NCI-H526 (cell line): Measurements from ENCODE around the gene SETBP1.

Experiments used
- DNase-seq, 2 experiments: peaks; one replicate each; lab custom pipeline; 2025; lab: John Stamatoyannopoulos, UW

Gene SETBP1

DNA sequence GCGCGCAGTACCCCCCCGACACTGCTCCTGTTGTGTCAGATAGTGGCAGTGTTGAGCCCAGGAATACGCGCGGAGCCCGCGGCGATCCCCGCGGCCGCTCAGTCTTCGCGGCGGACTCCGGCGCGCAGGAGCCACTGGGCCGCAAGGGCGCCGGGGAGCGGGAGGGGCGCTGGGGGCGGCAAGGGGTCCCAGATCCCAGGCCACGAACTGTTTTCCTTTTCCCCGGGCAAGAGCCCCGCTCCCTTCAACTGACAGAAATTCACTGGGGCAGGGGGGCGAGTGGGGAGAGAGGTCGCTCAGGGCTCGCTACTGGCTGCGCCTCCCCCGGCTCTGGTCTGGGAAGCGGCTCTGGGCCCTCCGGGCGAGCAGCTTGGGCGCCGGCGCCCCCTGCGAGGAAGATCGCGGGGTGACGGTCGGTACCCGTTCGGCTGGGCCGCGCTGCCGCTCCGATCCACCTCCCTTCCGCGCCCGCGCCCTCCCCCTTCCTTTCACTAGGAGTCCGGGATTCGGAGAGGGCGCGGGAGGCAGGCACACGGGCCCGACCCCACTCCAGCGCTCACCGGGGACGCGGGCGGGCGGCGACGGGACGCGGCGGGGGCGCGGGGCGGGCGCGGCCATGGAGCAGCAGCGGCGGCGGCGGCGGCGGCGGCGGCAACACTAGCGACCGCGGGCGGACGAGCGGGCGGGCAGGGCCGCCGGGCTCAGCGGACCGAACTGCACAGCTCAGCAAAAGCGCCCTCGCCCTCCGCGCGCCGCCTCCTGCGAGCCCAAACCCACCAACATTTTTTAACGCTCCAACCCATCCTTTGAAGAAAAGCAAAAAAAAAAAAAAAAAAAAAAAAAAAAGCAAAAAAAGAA is 1.4 kb upstream of the SETBP1 start:
- DNase-seq: peak; percentile 57 to 86

GRCh38 chr18:44679914-44680272 is 795 bp upstream of the SETBP1 start:
- DNase-seq: peak in 1 of 2 experiments; percentile 67

DNA sequence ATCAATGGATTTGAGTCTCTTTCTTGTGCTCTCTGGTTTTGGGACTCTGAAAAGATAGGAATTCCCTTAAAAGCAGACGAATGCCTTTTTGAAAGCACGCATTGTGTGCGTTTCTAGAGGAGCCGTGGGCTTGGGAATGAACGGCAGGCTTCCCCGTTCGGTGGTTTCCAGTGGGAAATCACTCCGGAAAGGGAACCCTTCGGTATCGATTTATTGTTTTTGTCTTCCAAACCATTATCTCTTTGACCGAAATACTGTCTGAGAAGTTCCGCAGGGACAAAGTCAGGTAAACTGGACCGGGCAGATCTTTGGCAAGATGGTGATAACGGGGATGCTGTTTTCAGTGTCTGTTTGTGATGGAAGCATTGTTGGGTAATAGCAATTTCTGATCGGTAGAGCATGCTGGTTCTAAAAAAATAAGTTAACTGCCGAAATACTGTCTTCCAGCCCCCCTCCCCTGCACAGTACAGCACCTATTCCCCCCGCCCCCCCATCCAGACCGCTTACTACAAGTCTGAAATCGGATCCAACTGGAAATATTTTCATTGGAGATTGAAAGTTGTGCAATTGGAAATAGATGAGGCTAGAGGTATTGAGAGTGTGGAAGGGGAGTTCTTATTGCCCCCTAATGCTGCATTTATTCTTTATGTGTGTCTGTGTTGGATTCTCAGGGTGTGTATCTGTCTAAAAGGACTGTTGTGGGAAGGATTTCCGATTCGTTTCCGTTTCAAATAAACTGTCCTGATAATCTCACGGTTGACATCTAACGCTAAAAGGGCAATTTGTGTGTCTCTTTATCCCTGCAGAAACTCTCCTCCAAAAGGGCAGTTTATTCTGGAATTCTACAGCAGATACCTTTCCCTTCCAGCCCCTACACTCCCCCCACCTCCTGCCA is 635 bp downstream of the SETBP1 start:
- DNase-seq: no peak

DNA sequence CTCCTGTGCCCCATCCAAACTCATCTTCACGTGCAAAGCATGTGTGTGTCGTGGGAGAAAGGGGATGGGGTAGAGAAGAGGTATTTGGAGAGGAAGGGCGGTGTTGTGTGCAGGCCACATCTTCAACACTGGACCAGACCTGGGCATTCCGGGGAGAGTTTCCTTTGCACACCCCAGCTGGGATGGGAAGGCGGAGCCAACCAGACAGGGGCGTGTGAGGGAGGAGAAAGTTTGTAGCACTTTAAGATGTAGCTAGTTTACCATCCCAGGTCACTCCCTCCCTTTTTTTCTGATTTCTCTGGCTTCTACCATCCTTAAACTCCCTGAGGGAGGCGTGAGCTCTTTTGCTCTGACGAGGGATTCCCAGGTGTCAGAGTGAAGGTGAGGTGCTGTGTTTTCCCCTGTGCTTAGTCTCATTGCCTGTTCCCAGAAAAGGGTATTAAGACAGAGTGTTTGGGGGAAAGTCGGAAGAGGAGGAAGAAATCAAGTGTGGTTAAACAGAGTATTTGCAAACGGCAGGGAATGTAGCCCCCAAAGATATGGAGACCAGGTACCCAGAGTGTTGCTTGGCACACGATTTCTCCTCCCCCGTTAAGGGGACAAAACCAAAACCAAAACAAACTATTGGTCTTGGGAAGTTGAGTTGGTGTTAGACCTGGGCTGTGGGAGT is 1.6 kb downstream of the SETBP1 start:
- peak; percentile 7 to 25 for DNase-seq

- DNase-seq: peak; percentile 46 to 83
Observed at GRCh38 chr18:44682871-44683221, 2.2 kb downstream of the SETBP1 start.

GRCh38 chr18:44683556-44683955 is 2.9 kb downstream of the SETBP1 start:
- no peak for DNase-seq

- no peak for DNase-seq
Observed at GRCh38 chr18:44685296-44685695, 4.6 kb downstream of the SETBP1 start.

DNA sequence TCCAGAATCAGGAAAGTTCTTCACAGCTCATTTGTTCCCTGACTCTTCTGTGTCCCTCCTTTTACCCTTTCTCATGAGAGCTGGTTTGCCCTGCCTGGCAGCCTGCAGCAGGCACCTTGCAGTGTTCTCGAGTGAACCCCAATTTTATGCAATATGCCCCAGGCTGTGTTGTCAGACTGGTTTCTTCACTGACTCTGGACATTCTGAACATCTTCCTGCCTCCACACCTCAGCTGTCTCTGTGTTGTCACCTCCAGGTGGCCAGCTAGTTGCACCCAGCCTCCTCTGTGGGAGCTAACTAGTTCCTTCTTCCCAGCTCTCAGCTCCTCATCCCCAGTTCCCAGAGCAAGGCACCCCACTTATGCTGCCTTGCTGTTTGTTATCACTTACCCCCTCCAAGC is 5.5 kb downstream of the SETBP1 start:
- DNase-seq: no peak

DNA sequence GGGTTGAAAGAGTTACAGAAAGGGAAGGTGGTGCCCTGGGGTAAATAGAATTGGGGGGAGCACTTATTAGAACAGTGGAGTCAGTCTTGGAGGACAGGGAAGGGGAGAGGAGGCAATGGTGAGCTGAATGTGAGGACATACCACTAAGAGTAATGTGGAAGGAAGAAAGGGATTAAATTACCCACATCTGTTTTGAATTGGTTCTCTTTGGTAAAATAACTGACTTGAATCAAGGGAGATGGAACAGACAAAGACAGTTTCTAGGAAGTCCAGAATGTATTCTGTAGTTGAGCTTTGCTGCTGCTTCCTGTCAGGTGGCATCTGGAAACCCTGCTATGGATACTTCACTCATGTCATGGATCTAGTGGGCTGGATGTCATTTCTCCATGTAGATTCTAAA is 6.7 kb downstream of the SETBP1 start:
- no peak for DNase-seq

GRCh38 chr18:44689736-44690135 is 9.0 kb downstream of the SETBP1 start:
- no peak for DNase-seq

DNA sequence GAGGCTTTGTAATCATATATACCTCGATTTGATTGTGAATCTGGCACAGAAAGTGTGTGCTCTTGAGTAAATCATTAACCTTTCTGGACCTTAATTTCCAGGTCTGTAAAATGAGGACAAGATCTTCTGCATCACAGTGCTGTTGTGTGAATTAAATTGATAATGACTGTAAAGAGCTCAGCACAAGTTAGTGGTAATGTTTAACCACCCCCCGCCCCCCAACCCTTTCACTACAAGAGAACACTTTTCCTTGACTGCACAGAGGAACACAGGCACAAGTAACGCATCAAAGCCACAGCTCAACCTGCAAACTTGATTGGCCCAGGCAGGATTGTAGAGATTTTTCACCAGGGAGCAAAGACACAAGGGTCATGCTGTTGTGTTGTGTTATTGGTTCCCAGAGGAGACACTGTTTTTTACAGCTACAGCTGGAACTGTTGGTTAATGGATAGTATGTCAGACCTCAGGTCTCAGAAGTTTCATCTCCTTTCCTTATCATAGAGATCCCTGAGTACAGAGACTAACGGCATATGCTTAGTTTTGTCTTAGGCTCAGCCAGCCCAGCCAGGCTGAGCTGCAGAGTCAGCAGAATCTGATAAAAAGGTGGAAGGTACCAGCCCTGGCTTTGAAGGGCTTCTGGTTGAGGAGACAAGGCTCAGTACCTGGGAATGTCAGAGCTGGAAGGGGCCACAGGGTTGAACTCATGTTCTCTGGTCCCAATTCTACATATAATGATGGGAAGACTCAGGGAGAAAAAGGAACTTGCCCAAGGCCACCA is 10.6 kb downstream of the SETBP1 start:
- DNase-seq: no peak

- DNase-seq: no peak
Observed at GRCh38 chr18:44693030-44693784, 12.5 kb downstream of the SETBP1 start.

- no peak for DNase-seq
Observed at GRCh38 chr18:44695503-44695902, 14.8 kb downstream of the SETBP1 start.

- DNase-seq: no peak
Observed at GRCh38 chr18:44696892-44697291, 16.2 kb downstream of the SETBP1 start.

DNA sequence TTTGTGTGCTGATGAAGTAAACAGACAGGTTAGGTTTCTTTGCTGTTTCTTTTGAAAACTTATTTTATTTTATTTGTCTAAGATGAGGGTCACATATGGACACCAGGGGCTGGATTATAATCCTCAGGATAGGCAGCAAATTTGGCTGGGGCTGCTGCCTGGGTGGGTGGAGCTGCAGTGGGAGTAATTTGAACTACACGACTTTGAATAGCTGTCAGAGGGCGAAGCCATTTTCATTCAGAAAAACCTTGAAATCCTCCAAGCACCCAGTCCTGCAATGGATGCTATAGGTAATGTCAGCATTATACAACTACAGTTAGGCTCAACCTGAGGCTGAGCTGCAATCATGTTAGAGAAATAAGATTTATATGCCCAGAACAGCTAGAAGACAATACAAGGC is 16.6 kb downstream of the SETBP1 start:
- DNase-seq: no peak

- no peak for DNase-seq
Observed at GRCh38 chr18:44698518-44698917, 17.8 kb downstream of the SETBP1 start.

DNA sequence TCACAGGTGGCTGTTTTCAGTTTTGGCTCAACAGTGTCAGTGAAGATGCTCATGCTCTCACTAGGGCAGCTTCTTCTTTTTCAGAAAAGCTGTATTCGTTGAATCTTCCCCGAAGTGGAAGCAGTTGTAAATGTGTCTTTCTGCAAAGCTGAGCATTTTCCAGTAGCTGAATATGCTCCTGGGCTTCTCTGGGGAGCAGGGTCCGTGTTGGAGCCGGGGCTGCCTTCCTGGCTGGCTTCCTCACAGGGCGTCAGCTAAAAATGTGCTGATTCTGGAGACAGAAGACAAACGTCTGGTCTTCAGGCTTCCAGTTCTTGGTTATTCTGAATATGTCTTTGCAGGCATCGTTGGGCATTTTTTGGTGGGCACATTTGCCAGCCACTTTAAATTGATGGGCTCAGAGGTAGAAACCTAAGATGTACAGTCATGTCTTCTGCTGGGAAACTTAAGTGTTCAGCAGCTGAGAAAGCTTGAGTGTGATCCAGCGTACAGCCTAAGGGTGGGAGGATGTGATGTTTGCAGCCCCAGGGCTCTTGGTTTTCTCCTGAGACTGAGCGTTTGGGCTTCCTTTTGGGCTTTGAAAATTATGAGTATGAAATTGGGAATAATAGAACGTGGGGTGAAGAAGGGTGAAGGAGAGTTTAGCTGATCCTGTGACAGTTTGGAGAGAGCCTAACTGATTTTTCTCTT is 19.0 kb downstream of the SETBP1 start:
- DNase-seq: no peak

GRCh38 chr18:44700652-44701051 is 20.0 kb downstream of the SETBP1 start:
- no peak for DNase-seq

- no peak for DNase-seq
Observed at GRCh38 chr18:44701227-44701626, 20.5 kb downstream of the SETBP1 start.

DNA sequence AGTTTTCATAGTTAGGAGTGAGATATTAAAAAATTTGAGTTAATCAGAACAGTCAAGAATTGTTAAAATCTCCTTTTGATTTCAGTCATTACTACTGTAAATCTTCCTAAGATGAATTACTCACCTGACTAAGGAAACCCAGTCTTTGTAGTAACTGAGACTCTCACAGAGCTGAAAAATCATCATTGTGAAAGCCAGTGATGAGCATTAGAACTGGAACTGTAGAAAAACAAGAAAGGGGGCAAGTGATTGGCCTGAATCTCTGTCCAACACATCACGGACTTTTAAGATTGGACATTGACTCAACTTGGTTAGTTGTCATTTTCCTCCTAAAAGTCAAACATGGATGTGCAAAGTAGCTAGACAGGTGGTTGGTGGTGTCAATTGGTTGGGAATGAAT is 21.9 kb downstream of the SETBP1 start:
- no peak for DNase-seq
